ENCODE results near the gene TRAPPC8. TPM values are rescaled to one million over a fixed set of nuclear protein-coding genes. Genes with fewer than 3 reads are reported as not detected.
"Not testable (repeated sequence)": the region's sequence is repeated elsewhere in the genome, so short reads cannot be mapped to it uniquely, and the experiment has no call there.

Gene TRAPPC8
- total RNA-seq, 1 experiment from 2014 or later: 19.8 TPM

DNA sequence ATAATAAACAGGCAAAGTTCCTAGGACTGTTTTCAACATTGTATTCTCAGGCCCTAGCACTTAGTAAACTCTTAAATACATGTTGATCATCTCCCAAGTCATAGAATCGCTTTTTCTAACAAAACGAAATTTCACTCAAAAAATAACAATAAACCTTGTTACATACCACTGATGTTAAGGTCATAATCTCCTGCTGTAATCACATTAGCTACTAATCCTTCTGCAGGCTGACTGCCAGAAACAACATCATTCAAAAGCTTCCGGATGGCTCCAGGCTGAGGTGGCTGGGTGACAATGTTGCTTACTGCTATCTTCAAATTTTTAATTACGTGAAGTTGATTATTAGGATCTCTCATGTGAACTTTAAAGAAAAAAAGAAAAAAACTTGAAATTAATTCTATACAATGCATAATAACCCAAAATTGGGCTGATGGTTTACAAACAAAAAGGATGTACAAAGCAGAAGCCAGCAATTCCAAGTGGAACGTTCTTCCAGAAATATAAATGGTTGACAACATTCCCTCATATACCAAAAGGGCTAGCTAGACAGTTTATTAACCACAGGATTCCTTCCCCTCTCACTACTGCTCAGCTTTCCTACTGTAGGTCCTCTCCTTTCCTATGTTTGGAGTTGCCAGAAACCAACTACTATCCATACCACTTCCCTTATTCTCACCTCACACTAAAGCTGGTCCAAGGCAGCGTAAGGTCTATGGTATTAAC is 11.6 kb downstream of the TRAPPC8 start:
- no peaks in the 10 kb centered on the region for H3K9me3 Mint-ChIP-seq (ENCODE audit: unreplicated experiment)
- H3K27ac Mint-ChIP-seq (ENCODE audit: unreplicated experiment): no peak overlapping the region
- no peaks in the 10 kb centered on the region for H3K4me1 ChIP-seq
- peaks cover 15% of the 10 kb centered on the region for H3K36me3 Mint-ChIP-seq (ENCODE audit: insufficient read depth, unreplicated experiment)
- H3K36me3 ChIP-seq (ENCODE audit: control insufficient read depth, insufficient read depth, low read length): no peaks in the 10 kb centered on the region; the same call in 1 of the 2 replicates
- no peaks in the 10 kb centered on the region for H3K4me1 Mint-ChIP-seq (ENCODE audit: low read depth, unreplicated experiment)
- H3K27me3 Mint-ChIP-seq (ENCODE audit: insufficient read depth, unreplicated experiment): no peaks in the 10 kb centered on the region
- POLR2A ChIA-PET: no interaction called here
- no peak overlapping the region for H3K4me3 Mint-ChIP-seq (ENCODE audit: unreplicated experiment)
- no peaks in the 10 kb centered on the region for H3K27me3 ChIP-seq (replicated peaks; ENCODE audit: control insufficient read depth, insufficient read depth, low read length)
- CTCF ChIA-PET: no interaction called here
- H3K9me3 ChIP-seq: no peaks in the 10 kb centered on the region
- TF ChIP-seq, protein P1, sequence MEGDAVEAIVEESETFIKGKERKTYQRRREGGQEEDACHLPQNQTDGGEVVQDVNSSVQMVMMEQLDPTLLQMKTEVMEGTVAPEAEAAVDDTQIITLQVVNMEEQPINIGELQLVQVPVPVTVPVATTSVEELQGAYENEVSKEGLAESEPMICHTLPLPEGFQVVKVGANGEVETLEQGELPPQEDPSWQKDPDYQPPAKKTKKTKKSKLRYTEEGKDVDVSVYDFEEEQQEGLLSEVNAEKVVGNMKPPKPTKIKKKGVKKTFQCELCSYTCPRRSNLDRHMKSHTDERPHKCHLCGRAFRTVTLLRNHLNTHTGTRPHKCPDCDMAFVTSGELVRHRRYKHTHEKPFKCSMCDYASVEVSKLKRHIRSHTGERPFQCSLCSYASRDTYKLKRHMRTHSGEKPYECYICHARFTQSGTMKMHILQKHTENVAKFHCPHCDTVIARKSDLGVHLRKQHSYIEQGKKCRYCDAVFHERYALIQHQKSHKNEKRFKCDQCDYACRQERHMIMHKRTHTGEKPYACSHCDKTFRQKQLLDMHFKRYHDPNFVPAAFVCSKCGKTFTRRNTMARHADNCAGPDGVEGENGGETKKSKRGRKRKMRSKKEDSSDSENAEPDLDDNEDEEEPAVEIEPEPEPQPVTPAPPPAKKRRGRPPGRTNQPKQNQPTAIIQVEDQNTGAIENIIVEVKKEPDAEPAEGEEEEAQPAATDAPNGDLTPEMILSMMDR (IDR thresholded peaks at IDR 0.05; ENCODE audit: insufficient read depth in 1 of 2, low read depth in 1 of 2, low read length in 1 of 2, severe bottlenecking in 1 of 2, unreplicated experiment in 1 of 2): no peak
- BruUV-seq (replicated peaks): no TSS peak
- intact Hi-C loops (cut with micrococcal nuclease; ENCODE audit: unreplicated experiment): no loop called here
- no peak overlapping the region for H3K4me3 ChIP-seq (ENCODE audit: low read depth, low read length)
- DNase-seq: no peak

DNA sequence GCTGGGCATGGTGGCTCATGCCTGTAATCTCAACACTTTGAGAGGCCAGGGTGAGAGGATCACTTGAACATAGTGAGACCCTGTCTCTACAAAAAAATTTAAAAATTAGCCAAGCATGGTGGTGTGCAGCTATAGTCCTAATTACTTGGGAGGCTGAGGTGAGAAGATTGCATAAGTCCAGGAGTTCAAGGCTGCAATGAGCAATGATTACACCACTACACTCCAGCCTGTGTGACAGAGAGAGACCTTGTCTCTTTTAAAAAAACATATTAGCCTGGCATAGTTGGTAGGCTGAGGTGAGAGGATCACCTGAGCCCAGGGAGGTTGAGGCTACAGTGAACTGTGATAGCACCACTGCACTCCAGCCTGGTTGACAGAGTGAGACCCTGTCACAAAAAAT is 13.7 kb downstream of the TRAPPC8 start:
- Mint-ChIP-seq H3K4me3 (ENCODE audit: unreplicated experiment) (no peak overlapping the region), H3K4me1 (ENCODE audit: low read depth, unreplicated experiment) (no peaks in the 10 kb centered on the region), H3K27me3 (ENCODE audit: insufficient read depth, unreplicated experiment) (no peaks in the 10 kb centered on the region), H3K27ac (ENCODE audit: unreplicated experiment) (no peak overlapping the region), H3K36me3 (ENCODE audit: insufficient read depth, unreplicated experiment) (peaks cover 15% of the 10 kb centered on the region), H3K9me3 (ENCODE audit: unreplicated experiment) (no peaks in the 10 kb centered on the region)
- CTCF ChIA-PET: no interaction called here
- no peaks in the 10 kb centered on the region for H3K27me3 ChIP-seq (replicated peaks; ENCODE audit: control insufficient read depth, insufficient read depth, low read length)
- H3K9me3 ChIP-seq: no peaks in the 10 kb centered on the region
- TF ChIP-seq, protein P1 (IDR thresholded peaks at IDR 0.05; ENCODE audit: insufficient read depth in 1 of 2, low read depth in 1 of 2, low read length in 1 of 2, severe bottlenecking in 1 of 2, unreplicated experiment in 1 of 2): no peak
- no peak for DNase-seq
- H3K36me3 ChIP-seq (ENCODE audit: control insufficient read depth, insufficient read depth, low read length): no peaks in the 10 kb centered on the region
- POLR2A ChIA-PET: no interaction called here
- H3K4me1 ChIP-seq: no peaks in the 10 kb centered on the region
- no peak overlapping the region for H3K4me3 ChIP-seq (ENCODE audit: low read depth, low read length)
- intact Hi-C loops (cut with micrococcal nuclease; ENCODE audit: unreplicated experiment): no loop called here
- no TSS peak for BruUV-seq (replicated peaks)

DNA sequence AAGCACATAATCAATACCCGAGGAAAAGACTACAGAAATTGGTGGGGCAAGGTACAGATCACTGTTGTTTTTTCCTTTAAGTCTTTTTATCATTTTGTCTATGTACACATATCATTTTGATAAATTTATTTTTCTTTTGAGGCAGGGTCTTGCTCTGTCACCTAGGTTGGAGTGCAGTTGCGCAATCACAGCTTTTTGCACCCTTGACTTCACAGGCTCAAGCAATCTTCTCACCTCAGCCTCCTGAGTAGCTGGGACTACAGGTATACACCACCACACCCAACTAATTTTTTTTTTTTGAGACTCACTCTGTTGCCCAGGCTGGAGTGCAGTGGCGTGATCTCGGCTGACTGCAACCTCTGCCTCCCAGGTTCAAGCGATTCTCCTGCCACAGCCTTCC is 15.9 kb downstream of the TRAPPC8 start:
- DNase-seq; H3K9me3 Mint-ChIP-seq (ENCODE audit: unreplicated experiment); H3K4me3 ChIP-seq (ENCODE audit: low read depth, low read length); POLR2A ChIA-PET; H3K27me3 ChIP-seq (replicated peaks; ENCODE audit: control insufficient read depth, insufficient read depth, low read length); H3K9me3 ChIP-seq; H3K27ac Mint-ChIP-seq (ENCODE audit: unreplicated experiment); H3K36me3 ChIP-seq (ENCODE audit: control insufficient read depth, insufficient read depth, low read length); CTCF ChIA-PET; H3K4me1 ChIP-seq; H3K4me3 Mint-ChIP-seq (ENCODE audit: unreplicated experiment); BruUV-seq (replicated peaks); H3K27me3 Mint-ChIP-seq (ENCODE audit: insufficient read depth, unreplicated experiment); H3K4me1 Mint-ChIP-seq (ENCODE audit: low read depth, unreplicated experiment); intact Hi-C loops (cut with micrococcal nuclease; ENCODE audit: unreplicated experiment): not testable (repeated sequence)
- H3K36me3 Mint-ChIP-seq (ENCODE audit: insufficient read depth, unreplicated experiment): peaks cover 15% of the 10 kb centered on the region
